HFF-Myc (cell line): ENCODE results near the gene LPAR1.

ENCODE experiments used
- DNase-seq: peaks from one replicate; pipeline ENCODE4 v3.0.0-alpha.2; 2011; ENCODE audit warnings: low read depth; ENCODE audit errors: extremely low read depth
- H3K4me3 ChIP-seq: replicated peaks from 2 replicates; pipeline ENCODE4 v1.5.1; 2011; ENCODE audit warnings: low read depth, mild to moderate bottlenecking, control low read depth, low read length
- CTCF ChIP-seq: IDR thresholded peaks from 2 replicates; pipeline ENCODE4 v1.5.1; 2012; ENCODE audit warnings: mild to moderate bottlenecking, low read depth, low read length, control low read depth; ENCODE audit errors: missing control alignments

Gene LPAR1

DNA sequence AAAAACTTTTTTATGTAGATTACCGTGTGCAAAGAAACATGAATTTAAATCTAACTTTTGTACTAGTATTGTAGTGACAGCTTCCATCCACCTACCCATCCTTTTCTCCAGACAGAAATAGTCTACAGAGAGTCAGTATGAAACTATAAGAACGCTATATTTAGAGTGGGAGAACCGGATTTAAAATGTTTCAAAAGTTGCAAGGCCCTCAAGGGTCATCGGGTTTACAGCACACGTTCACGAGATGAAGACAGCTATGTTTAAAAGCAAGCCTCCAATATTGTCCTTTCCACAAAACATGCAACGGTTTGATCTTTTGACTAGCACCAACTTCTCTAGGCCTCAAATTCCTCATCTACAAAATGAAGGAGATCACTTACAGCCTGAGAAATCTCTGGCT is 139.9 kb downstream of the LPAR1 start:
- DNase-seq = no peak
- H3K4me3 ChIP-seq = no peak overlapping the region
- TF ChIP-seq CTCF = no peak

DNA sequence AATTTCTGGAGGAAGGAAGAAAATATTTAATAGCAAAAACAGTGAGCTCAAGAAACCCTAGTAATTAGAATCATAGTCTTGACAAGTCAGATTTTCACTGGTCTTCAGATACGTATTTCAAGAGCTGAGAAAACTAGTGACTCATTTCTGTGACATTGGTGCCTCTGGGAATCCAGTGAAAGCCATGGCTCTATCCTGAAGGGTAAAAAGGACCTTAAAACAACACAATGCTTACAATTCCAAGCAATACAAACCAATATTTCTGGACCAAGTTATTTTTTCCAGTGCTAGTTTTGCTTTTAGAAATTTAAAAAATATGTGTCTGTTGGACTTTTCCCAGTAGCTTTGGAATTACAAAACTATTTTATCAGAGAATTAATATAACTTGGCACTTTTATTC is 140.3 kb downstream of the LPAR1 start:
- DNase-seq = no peak
- H3K4me3 ChIP-seq = no peak overlapping the region
- TF ChIP-seq CTCF = no peak

GRCh38 chr9:110895147-110895905 is 142.9 kb downstream of the LPAR1 start:
- no peak for TF ChIP-seq CTCF
- no peak overlapping the region for H3K4me3 ChIP-seq
- DNase-seq = no peak

DNA sequence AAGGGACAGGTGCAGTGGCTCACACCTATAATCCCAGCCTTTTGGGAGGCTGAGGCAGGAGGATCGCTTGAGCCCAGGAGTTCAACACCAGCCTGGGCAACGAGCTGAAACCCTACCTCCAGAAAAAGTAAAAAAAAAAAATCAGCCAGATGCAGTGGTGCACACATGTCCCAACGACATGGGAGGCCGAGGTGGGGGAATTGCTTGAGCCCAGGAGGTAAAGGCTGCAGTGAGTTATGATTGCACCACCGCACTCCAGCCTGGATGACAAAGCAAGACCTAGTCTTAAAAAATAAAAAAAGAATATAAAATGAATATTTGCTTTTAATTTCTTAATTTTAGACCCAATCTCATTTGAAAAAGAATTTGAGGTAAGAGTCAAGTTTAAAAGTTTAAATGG is 143.5 kb downstream of the LPAR1 start:
- DNase-seq = no peak
- TF ChIP-seq CTCF = no peak

GRCh38 chr9:110892689-110893088 is 145.6 kb downstream of the LPAR1 start:
- DNase-seq = no peak
- no peak overlapping the region for H3K4me3 ChIP-seq
- TF ChIP-seq CTCF = no peak

More for the DNA sequence above, 143.5 kb downstream of the LPAR1 start:
- H3K4me3 ChIP-seq = no peak overlapping the region

DNA sequence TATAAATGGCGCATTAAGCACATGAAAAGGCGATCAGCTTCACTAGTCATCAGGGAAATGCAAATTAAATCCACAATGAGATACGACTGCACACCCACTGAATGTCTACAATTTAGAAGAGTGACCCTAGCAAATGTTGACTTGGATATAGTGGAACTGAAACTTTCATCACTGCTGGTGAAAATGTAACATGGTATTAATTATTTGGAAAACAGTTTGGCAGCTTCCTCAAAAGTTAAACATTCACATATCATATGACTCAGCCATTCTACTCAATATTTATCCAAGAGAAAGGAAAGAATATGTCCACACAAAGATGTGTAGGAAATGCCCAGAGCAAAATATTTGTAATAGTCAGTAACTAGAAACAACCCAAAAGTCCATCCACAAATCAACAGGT is 146.5 kb downstream of the LPAR1 start:
- no peak for TF ChIP-seq CTCF
- peak; percentile 27 for DNase-seq
- H3K4me3 ChIP-seq = no peak overlapping the region

DNA sequence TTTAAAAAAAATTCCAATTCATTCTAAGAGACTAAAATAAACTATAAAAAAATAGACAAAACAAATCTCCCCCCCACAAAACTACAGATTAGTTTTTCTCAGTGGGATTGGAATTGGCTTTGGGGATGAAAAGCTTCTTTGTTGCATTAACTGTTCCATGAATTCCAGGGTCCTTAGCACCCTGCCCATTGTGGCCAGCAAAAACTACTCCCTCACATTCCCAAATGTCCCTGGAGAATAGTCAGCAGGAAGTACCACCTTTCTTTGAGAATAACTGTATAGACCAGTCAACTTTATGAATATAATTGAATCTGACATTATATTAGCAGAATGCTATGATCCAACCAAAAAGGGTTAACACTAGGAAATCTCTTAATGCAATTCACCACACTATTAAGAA is 147.9 kb downstream of the LPAR1 start:
- TF ChIP-seq CTCF = no peak
- no peak overlapping the region for H3K4me3 ChIP-seq
- DNase-seq = no peak
